GM11168 (cell line): Measurements from ENCODE around the gene CMSS1.
"Not testable (repeated sequence)": the region's sequence is repeated elsewhere in the genome, so short reads cannot be mapped to it uniquely, and the experiment has no call there.

Experiments
- in situ Hi-C: fragments of 300-500 bp; cut with MboI; formaldehyde crosslinking; loops from one replicate; pipeline ENCODE4 v1.12.0; 2022; ENCODE audit warnings: low sequenced_read_pairs; ENCODE audit not compliant: unreplicated experiment

Gene CMSS1

DNA sequence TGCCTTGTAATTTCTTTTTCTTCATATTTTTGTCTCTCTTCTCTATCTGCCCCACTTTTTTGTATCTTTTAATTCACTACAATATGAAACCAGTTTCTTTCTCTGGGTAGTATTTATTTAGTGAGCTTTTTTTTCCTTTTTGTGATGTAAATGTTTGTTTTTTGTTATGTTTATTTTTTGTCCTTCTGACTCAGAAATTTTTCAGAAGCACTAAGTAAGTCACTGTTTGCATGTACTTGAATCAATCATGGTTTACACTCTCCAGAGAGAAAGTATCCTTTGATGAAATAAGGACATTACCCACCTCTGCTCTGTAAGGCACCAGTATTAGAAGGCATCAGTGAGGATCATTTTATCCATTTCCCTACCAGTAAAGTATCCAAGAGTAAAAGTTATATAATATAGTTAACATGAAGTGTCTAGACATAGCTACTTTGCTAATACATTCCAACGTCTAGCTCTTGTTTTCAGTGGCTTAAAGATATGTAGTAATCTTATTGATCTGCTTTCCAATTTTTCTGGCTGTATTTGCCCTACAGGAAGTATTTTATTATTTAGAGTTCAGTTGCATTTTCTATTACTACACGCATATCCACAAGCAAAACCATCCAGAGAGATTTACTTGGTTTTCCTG lies 271.2 kb downstream of the CMSS1 start:
- in situ Hi-C loops: no loop called here

GRCh38 chr3:100089812-100090668 lies 272.4 kb downstream of the CMSS1 start:
- in situ Hi-C loops: no loop called here

DNA sequence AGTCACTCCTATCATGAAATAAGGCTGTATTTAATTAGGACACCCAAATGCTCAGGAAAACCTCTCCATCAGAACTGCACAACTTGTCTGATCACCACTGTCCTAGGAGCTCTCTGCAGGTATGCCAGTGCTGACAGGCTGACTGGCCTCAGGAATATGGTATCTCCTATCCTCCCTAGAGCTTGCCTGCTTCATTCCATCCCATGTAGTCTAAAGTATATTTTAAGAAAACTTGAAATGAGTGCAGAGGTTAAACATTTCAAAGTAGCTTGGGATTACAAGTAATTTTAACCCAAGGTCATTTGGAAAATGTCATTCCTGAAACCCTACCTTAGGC lies 273.0 kb downstream of the CMSS1 start:
- in situ Hi-C loops: no loop called here

- in situ Hi-C loops: no loop called here
Measured at GRCh38 chr3:100093831-100094230, 276.2 kb downstream of the CMSS1 start.

GRCh38 chr3:100096286-100096685 lies 278.6 kb downstream of the CMSS1 start:
- in situ Hi-C loops: not testable (repeated sequence)

GRCh38 chr3:100096866-100097265 lies 279.2 kb downstream of the CMSS1 start:
- in situ Hi-C loops: no loop called here

DNA sequence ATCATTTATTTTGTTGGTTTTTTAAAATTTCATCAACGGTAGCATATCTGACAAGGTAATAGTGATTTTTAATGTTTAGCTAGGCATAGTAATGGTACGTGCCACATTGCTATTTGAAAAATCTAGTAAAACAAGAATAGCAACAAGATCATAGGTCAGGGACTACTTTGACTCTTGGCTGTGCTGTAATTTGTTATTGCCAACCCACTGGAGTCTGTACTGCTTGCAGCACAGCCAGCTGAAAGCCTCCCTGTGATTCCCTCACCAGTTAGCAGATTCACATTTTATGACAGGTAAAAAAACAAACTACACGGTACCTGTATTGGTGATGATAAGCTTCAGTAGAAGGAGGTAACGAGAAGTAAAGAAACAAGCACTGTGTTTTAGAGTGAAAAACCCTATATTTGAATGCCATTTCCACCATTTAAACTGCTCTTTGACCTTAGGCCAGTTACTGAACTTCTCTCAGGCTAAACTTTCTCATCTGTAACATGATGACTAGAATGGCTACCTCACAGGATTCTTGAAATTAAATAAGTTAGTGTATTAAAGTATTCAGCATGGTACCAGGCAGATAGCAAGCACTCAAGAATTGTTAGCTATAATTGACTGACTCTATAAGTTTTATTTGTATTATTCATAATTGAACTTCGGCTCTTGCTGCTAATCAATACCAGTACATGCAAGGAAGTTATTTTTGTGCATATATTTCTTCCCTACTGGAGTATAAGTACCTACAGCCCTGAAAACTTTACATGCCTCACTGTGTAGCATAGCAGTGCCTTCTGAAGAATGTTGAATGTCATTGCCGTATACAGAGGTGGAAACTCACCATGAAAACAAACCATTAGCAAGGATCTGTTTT lies 280.5 kb downstream of the CMSS1 start:
- in situ Hi-C loops: no loop called here

- in situ Hi-C loops: no loop called here
Measured at GRCh38 chr3:100098784-100099070, 281.1 kb downstream of the CMSS1 start.

DNA sequence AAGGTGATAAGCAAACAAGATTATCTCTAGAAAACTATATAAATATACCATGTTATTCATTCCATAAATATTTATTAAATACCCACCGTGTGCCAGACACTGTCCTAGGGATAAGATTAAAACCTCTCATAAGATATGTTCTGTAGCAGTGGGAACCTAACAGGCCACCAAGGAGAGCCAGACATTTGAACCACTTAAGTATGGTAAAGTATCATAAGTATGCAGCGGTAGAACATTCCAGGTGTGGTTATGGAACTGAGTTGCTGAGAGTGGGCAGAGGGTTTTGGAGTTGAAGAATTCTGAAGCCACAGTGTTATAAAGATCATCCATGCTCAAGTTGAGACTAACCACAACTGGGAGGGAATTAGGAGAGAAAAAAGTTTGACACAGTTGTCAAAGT lies 282.0 kb downstream of the CMSS1 start:
- in situ Hi-C loops: no loop called here

DNA sequence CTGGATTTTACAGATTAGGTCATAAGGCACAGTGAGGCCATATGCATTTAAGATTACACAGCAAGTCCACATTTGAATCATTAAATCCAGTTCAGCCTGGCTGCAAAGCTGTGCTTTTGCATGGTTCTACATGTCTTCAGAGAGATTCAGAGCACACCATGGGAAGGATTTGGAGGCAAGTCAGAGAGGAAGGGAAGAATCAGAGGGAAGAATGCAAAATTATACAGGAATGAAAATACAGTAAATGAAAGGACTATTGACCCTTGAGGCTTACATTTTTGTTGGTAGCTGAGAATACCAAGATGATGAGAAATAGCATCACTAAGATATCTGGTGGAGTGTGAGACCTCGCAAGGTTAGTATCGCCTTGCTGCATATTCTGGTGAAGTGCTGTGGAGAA lies 282.8 kb downstream of the CMSS1 start:
- in situ Hi-C loops: no loop called here

GRCh38 chr3:100102757-100103156 lies 285.1 kb downstream of the CMSS1 start:
- in situ Hi-C loops: no loop called here

GRCh38 chr3:100103558-100104441 lies 286.1 kb downstream of the CMSS1 start:
- in situ Hi-C loops: no loop called here

GRCh38 chr3:100104442-100104798 lies 286.8 kb downstream of the CMSS1 start:
- in situ Hi-C loops: no loop called here

DNA sequence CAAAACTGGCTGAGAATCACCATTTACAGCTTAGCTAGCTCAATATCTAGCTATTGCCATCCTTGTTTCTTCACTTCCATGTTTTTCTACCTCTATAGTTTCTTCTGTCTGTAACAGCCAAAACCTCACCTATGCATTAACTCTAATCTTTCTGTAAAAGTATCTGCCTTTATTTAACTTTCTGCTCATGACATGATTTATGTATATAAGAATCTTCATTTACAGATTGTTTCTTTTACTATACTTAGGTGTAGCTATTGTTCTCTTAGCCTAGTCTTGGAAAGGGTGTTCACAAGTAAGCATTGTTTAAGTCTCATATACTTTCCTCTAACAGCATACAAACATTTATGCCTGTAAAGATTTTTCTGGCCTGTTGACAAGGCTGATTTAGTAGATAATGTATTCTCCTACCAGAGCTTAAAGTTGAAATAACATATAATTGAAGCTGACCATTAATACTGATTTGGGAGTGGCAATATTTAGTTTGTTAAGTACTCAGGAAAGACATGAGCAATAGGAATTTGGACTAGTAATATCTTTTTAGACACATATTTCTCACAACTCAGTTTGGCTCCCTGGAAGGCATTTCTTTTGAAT lies 287.3 kb downstream of the CMSS1 start:
- in situ Hi-C loops: no loop called here

- in situ Hi-C loops: no loop called here
Measured at GRCh38 chr3:100105501-100105900, 287.8 kb downstream of the CMSS1 start.

DNA sequence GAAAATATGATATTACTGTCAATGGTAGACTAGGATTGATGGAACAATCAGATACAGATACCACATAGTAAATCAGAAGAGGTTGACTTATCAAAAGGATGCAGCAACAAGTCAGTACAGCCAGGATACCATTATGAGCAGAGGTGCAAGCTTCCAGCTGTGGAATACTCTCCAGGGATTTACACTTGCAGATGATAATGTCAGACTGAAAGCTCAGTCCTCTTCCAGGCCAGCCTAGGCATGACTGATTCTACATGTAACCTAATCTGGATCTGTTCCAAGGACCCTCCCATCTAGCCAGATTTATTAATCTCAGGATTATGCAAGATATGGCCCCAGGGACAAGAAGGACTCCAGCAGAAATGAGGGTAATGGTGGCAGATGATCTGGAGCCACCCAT lies 288.4 kb downstream of the CMSS1 start:
- in situ Hi-C loops: no loop called here

DNA sequence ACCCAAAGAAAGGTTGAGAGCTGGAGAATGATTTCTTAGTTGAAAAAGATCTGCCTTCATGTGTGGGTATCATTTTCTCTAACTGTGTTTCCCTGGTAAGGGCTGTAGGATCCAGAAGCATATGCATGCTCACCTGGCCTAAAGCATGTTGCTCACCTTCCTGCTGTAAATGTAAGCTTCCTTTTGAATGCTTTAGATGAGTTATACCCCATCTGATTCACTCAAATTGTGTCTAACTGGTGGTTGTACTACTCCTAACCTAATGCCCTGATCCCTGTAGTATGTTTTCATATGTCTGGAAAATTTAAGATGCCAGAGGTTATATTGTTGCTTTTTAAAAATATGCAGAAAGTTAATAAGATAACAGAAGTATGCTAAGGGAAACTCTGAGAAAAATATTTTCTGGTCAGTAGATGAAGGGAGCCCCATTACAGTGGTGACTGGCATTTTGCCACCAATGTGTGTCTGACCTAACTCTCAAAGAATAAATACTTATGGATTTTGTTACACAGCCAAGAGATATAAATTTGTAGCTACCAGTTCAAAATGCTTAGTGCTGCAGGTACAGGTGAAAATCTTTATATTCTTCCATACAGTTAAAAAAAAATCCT lies 289.0 kb downstream of the CMSS1 start:
- in situ Hi-C loops: no loop called here

- in situ Hi-C loops: no loop called here
Measured at GRCh38 chr3:100107221-100107814, 289.7 kb downstream of the CMSS1 start.

- in situ Hi-C loops: no loop called here
Measured at GRCh38 chr3:100108464-100109079, 290.9 kb downstream of the CMSS1 start.
